Measurements from ENCODE around the gene WDR70.
"Not testable (repeated sequence)": the region's sequence is repeated elsewhere in the genome, so short reads cannot be mapped to it uniquely, and the experiment has no call there.

GRCh38 chr5:37672118-37672588, 293.0 kb downstream of the WDR70 start:
- TF ChIP-seq CTCF, POLR2A (IDR thresholded peaks at IDR 0.05): not testable (repeated sequence)

All from uterus (tissue), 2 donors.